GM19240 (cell line): ENCODE data around the gene PARD6B.
"Not testable (repeated sequence)": the region's sequence is repeated elsewhere in the genome, so short reads cannot be mapped to it uniquely, and the experiment has no call there.

Experiments
- DNase-seq: peaks from one replicate; pipeline ENCODE4 v3.0.0; 2011; ENCODE audit warnings: low spot score; ENCODE audit not compliant: insufficient read length

Gene PARD6B

DNA sequence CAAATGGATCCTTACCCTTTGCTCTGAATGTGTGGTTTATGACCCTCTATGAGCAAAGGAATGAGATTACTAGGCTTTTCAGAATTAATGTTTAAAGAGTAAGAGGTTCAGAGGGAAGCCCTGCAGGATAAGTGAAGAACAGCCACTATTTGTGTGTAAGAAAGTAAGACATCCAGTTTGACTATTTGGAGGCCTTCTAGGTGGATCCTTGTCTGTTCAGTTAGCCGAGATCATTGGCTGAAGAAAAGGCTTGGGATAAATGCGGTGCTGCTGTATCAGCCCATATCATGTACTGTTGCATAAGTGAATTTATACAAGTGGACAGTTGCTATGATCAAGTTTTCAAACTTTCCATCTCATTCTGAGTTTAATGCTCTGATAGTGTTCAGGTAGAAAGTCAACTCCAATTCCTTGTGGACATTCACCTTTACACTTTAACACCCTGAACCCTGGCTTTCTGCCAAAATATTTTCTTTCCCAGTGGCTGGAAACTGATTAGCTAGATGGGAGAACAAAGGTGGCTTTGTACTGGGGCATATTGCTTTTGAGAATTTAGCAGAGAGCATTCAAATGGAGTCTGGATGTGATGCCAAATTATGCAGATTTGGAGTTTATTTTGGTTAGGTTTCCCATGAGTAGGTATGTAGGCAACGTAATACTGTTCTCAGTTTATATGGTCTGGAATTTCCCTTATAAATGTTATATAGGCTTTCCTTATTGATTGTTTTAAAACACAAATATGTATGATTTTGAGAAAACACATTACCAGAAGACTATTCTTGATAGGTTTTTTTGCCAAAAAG lies 15.0 kb downstream of the PARD6B start:
- no peak for DNase-seq

DNA sequence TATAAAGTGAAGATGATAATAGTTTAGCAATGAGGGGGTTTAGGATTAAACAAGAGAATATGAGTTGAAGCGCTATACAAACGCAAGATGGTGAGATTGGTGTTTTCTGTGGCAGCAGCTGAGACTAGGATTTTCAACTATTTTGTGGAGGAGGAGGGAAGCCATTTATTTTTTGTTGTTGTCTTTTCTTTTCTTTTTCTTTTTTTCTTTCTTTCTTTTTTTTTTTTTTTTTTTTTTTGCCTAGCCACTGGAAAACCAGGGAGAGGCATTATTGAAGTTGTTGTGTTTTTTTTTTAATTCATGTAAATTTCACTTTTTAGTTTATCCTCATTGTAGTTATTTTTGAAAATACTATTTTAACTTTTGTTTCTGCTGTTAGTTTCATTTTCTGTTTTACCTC lies 15.9 kb downstream of the PARD6B start:
- DNase-seq, result no peak

DNA sequence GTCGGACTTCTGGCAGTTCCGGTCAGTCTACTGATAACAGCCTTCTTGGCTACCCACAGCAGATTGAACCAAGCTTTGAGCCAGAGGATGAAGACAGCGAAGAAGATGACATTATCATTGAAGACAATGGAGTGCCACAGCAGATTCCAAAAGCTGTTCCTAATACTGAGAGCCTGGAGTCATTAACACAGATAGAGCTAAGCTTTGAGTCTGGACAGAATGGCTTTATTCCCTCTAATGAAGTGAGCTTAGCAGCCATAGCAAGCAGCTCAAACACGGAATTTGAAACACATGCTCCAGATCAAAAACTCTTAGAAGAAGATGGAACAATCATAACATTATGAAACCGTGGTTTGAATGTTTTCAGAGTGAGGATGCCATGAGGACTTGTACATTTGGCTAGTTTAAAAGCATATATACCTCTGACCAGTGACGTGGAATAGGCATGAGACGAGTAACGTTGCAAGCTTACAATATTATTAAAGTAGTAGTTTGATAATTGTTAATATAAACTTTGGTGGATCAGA lies 18.8 kb downstream of the PARD6B start:
- no peak for DNase-seq

DNA sequence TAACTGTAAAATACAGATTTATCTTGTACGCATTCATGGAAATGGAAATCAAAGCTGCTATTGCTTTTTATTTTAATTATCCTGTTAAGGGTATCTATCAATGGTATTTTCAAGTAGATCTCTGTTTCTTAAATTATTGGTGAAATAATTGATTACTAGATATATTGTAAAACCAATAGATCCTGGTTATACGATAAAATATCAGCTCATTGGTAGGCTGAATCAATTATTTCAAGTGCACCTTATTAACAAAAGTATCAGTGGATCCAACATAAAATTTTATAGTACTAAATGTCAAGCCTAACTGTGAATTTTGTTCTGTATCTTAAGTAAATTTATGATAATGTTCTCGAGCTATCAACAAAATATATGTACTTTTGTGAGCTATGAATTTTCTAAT lies 21.8 kb downstream of the PARD6B start:
- DNase-seq, result no peak

DNA sequence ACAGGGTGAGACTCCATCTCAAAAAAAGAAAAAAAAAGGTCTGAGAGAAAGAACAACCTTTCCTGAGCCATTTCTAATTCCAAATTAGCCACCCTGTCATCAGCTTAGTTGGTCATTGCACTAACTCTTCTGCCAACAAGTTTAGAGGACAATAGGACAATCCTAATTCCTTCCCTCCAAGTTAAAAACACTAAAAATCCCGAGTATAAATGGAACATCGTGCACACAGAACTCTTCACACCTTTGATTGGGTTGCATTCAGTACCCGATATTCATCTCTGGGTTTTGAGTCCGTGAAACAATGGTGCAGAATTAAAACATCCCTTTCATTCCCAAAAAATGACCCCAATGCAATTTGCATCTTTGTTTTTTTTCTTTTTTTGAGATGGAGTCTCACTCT lies 23.0 kb downstream of the PARD6B start:
- DNase-seq, result no peak

DNA sequence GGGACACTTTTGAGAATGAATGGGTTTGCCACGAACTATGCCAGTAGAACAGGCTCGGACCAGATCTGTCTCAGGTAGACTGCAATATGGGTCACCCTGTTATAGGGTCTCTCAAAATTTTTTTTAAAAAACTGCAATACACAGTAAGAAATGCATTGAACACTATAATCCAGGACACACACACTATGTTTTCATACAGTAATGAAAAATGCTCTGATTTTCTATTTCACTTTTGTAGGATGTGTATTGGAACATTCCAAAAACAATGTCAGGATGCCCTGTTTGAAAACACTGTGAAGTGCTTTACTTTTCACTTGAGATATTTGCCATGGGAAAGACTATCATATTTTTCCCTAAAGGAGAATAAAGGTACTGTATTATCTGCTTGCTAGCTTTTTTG lies 25.1 kb downstream of the PARD6B start:
- no peak for DNase-seq

DNA sequence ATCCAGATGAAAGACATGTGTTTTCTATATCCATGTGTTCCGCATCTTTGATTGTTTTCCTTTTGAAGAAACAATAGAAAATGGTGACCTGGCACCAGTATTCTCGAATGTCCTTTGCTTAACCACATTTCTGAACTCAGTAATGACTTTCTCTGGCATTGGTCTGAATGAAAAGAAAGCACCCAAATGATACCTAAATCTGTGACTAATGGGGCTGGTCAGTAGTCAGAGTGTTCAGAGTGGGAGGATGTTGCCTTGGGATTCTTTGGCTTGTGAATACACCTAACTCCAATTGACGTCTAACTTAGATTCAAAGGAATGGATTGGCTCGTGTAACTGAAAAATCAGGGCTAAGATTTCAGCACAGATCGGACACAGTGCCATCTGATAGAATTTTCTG lies 27.1 kb downstream of the PARD6B start:
- DNase-seq, result no peak

DNA sequence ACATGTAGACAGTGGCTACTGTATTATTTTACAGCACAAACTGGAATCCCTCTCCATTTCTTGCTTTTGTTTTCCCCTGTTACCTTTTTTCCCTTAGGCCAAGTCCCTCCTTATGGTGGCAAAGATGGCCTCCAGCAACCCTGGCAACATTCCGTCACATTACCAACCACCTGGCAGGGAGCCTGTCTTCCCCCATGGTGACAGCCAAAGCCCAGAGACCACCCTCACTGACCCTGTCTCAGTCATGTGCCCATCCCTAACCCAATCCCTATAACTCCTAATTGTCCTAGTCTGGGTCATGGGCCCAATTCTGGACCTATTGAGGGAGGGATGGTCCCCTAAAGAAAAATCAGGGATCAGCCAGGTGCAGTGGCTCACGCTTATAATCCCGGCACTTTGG lies 27.6 kb downstream of the PARD6B start:
- DNase-seq, result no peak

DNA sequence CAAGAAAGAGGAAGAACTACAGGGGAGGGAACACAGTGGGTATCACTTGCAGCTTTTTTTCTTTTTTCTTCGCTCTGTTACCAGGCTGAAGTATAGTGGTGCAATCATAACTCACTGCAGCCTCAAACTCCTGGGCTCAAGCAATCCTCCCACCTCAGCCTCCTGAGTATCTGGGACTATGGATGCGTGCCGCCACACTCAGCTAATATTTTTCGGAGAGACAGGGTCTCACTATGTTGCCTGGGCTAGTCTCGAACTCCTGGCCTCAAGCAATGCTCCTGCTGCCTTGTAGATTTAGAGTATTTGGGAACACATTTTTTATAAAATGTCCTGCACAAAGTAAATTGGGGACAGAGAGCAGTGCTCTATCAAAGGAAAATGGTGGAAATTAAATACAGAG lies 28.3 kb downstream of the PARD6B start:
- DNase-seq, result no peak

DNA sequence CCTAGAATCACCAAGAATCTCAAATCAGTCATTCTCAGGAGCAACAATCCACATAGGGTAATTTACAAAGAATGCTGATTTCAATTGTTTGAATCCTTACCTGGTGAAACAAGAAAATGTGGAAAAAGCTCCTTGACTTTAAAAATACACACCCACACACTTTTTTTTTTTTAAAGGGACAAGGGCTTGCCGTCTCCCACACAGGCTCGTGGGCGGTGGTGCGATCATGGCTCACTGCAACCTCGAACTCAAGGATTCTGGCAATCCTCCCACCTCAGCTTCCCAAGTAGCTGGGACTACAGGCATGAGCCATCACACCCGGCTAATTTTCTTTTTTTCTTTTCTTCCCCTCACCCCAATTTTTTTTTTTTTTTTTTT lies 30.7 kb downstream of the PARD6B start:
- no peak for DNase-seq

DNA sequence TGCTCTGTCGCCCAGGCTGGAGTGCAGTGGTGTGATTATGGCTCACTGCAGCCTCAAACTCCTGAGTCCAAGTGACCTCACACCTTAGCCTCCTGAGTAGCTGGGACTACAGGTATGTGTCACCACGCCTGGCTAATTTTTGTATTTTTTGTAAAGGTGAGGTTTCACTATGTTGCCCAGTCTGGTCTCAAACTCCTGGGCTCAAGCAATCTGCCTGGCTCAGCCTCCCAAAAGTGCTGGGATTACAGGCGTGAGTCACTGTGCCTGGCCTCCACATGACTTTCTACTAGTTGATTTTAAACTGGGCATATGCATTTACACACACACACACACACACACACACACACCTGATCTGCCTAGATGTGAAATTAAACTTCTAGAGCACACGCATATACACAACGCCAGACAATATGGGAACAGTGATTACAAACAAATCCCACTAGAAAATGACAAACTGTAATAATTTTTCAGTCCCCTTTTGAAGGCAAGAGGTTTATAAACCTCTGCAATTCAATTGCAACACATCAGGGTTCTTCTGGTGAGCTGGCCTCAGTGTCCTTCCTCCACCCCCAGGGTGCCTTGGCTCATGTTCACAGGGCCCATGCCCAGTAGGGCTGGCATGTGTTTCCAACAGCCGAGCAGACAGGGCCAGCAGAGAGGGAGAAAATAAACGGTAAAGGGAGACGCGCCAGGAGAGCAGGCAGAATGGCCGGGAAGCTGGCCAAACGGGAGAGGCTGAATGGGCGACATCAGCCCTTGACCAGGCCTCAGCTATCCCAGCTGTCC lies 31.2 kb downstream of the PARD6B start:
- no peak for DNase-seq

DNA sequence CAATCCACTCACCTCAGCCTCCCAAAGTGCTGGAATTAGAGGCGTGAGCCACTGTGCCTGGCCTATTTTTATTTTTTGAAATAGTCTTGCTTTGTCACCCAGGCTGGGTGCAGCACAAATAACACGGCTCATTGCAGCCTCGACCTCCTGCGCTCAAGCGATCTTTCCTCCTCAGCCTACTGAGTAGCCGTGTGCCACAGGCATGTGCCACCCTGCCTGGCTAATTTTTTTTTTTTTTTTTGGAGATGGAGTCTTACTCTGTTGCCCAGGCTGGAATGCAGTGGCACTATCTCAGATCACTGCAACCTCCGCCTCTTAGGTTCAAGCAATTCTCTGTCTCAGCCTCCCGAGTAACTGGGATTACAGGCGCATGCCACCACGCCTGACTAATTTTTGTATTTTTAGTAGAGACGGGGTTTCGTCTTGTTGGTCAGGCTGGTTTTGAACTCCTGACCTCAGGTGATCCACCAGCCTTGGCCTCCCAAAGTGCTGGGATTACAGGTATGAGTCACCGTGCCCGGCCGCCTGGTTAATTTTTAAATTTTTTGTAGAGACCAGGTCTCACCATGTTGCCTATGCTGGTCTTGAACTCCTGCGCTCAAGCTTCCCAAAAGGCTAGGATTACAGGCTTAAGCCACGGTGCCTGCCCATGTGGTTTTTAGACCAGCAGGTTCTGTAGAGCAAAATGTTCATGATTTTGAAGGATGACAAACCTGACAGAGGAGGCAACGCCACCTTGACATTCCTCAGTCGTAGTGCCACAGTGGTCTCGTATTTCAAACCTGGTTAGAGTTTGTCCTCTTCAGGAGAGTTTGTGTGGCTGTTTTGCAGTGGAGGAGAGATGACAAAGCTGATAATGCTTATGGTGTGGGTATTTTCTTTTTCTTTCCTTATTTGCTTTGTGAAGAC lies 32.4 kb downstream of the PARD6B start:
- DNase-seq, result not testable (repeated sequence)

DNA sequence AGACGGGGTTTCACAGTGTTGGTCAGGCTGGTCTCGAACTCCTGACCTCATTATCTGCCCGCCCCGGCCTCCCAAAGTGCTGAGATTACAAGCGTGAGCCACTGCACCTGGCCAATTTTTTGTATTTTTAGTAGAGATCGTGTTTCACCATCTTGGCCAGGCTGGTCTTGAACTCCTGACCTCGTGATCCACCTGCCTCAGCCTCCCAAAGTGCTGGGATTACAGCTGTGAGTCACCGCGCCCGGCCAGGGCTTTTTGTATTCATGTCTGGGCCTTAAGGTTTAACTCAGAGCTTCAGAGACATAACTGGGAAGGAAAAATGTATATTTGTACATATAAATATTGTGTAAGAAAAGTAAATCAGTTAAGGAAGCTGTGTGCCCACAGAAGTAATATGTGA lies 33.9 kb downstream of the PARD6B start:
- not testable (repeated sequence) for DNase-seq

DNA sequence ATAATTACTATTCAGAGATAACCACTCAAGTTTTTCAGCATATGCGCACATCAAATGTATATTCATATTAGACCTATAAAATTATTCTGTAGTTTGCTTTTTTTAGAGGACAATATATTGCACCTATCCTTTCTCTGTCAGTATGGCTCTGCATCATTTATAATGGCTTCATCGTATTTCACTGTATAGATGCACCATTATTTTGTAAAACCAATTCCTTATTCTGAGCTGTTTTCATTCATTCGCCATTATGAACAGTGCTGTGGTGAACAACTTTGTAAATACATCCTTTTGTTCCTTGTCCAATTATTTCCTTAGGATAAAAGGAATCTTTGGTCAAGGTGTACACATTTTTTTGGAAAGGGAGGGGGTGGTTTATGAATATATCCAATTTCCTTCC lies 34.3 kb downstream of the PARD6B start:
- DNase-seq, result no peak

DNA sequence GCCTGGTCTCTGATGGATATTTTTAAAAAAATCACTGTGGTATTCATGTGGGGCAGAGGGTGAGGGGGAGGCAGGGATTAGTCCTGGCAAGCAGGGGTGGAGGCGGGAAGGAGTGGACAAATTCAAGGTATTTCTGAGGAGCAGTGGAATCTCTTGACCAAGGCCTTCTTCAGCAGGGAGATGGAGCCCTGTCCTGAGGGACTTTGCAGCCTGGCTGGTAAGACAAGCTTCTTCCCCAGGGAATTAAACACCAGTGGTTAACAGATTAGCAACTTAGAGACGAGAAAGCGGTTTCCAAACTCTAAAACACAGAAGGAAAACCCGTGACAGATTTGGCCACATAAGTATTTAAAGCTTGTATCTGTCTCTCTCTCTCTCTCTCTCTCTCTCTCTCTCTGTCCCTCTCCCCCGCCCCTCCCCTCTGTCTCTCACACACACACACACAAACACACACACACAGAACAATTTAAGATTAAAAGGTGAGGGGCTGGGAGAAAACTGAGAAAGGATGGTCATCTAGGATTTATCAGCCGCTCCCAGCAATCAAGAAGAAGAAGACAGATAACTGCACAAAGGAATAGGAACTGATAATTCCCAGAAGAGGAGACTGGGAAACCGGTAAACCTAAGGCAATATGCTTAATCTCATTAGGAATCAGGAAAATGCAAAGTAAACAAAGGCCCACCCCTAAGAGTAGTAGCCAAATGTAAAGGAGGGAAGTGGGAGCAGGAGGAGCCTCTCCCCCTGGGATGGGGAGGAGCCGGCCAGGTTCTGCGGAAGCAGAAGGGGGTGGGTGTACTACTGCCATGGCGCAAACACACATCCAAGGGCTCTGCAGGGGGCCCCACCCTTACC lies 35.8 kb downstream of the PARD6B start:
- DNase-seq, result not testable (repeated sequence)

DNA sequence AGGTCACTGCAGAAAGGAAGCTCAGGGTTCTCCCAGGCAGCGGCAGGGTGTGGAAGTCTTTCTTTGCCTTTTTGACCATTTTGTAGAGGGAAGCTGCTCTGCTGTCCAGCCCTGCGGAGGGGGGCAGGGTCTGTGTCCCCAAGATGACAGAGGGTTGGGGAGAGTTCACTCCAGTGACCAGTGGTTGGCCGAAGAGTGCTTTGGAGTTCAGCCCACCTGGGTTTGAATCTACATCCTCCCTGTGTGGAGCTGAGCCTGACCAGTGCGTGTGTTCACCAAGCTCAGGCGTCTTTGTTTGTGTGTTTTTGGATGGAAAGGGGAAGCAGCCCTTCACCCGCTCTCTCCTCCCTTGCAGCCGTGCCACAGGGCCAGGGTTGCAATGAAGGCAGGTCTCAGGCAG lies 37.6 kb downstream of the PARD6B start:
- DNase-seq, result not testable (repeated sequence)

DNA sequence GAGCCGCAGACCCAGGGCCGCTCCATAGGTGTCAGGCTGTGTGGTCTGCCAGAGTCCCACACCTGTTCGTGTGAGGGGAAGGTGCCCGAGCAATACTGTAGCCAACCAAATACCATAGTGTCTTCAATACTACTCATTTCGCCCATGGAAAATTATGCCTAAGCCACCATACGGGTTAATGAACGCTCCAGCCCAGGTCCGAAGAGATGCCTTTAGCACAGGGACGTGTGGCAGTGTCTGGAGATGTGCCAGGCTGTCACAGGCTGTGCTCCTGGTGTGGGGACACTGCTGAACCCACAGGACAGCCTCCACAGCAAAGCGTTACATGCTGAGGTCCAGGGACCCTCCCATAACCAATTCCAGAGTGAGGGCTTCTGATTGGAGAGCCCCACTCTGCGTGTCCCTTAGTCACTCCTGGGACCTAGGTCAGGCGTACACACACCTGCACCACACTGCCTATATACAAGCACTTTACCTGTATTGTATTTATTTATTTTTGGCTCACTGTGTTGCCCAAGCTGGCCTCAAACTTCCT lies 38.2 kb downstream of the PARD6B start:
- not testable (repeated sequence) for DNase-seq

DNA sequence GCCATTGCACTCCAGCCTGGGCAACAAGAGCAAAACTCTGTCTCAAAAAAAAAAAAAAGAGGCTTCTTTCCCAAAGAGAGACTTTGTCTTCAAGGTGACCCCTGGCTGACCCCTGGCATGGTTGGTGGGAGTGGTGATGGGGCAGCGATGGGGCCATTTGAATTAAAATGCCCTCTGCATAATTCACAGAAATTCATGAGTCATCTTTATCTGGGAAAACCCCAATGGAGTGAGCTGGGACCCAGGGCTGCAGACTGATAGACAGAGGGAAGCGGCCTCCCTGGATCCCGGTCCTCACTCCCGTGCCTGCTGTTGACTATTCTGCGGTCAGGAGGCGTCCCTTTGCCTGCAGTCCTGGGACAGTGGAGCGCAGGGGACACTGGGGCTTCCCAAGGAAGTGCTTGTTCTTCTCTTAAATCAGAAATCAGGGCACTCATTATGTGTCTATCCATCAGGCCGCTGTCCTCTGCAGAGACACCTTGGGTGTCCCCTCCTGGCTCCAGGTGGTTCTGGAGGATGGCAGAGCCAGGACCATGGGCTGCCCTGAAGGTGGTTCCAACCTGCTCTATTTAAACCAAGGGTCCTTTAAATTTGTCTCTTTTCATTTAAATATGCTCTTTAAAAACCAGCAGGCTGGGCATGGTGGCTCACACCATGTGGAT lies 40.2 kb downstream of the PARD6B start:
- not testable (repeated sequence) for DNase-seq

DNA sequence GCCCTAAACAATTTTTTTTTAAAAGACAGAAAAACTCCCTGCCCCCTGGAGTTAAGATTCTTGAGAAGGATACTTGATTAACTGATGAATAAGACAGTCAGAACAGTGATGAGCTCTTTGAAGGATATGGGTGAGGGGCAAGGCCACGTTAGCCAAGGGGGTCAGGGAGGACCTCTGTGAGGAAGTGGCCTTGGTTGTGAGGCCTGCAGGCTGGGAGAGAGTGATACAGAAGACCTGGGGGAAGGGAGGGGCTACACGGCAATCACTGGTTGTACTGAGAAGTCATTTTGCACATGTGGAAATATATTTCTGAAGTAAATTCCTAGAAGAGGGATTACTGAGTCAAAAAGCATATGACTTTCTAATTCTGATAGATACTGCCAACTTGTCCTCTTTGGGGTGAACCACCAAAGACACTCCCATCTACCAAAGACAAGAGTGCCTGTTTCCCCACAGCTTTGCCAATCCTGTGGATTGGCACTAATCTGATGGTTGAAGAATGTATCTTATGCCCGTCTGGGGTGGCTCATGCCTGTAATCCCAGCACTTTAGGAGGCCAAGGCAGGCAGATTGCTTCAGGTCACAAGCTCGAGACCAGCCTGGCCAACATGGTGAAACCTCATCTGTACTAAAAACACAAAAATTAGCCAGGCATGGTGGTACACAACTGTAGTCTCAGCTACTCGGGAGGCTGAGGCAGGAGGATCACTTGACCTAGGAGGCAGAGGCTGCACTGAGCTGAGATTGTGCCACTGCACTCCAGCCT lies 41.2 kb downstream of the PARD6B start:
- DNase-seq, result no peak
